ENCODE measurements around the gene ABCC1. TPM values are rescaled to one million over a fixed set of nuclear protein-coding genes. Genes with fewer than 3 reads are reported as not detected.

The ABCC1 gene
- total RNA-seq, 4 donors from 2014 or later, result 12.1 to 39.2 (median 18.6) TPM

DNA sequence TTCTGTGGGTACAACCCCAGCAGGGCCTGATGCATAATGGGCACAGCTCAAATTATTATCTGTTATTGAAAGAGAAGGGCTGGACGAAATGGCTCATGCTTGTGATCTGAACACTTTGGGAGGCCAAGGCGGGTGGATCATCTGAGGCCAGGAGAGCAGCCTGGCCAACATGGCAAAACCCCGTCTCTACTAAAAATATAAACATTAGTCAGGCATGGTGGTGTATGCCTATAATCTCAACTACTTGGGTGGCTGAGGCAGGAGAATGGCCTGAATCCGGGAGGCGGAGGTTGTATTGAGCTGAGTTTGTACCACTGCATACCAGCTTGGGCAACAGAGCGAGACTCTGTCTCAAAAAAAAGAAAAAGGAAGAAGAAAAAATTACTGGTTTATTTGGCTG lies 100.7 kb downstream of the ABCC1 start:
- no peaks in the 10 kb centered on the region for H3K27me3 ChIP-seq
- no peak overlapping the region for H3K27ac ChIP-seq
- H3K4me3 ChIP-seq, result no peak overlapping the region
- no peak for DNase-seq
- no peaks in the 10 kb centered on the region for H3K4me1 ChIP-seq
- intact Hi-C loops (cut with DNase I; ENCODE audit: low total_unique reads), result no loop called here
- TF ChIP-seq, protein P1, sequence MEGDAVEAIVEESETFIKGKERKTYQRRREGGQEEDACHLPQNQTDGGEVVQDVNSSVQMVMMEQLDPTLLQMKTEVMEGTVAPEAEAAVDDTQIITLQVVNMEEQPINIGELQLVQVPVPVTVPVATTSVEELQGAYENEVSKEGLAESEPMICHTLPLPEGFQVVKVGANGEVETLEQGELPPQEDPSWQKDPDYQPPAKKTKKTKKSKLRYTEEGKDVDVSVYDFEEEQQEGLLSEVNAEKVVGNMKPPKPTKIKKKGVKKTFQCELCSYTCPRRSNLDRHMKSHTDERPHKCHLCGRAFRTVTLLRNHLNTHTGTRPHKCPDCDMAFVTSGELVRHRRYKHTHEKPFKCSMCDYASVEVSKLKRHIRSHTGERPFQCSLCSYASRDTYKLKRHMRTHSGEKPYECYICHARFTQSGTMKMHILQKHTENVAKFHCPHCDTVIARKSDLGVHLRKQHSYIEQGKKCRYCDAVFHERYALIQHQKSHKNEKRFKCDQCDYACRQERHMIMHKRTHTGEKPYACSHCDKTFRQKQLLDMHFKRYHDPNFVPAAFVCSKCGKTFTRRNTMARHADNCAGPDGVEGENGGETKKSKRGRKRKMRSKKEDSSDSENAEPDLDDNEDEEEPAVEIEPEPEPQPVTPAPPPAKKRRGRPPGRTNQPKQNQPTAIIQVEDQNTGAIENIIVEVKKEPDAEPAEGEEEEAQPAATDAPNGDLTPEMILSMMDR (IDR thresholded peaks at IDR 0.05), result no peak
- TF ChIP-seq POLR2A (IDR thresholded peaks at IDR 0.05), result no peak
- no peaks in the 10 kb centered on the region for H3K36me3 ChIP-seq
- H3K9me3 ChIP-seq, result no peaks in the 10 kb centered on the region

DNA sequence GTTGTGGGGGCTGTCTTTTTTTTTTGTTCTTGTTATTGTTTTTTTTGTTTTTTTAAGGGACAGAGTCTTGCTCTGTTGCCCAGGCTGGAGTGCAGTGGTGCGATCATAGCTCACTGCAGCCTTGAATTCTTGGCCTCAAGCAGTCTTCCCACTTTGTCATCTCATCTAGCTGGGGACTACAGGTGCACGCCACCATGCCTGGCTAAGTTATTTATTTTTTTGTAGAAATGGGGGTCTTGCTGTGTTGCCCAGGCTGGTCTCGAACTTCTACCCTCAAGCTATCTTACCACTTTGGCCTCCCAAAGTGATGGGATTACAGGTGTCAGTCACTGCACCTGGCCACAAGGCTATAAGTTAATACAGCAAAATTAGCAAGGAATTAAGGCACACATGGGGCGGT lies 101.7 kb downstream of the ABCC1 start:
- Histone ChIP-seq H3K27me3 (no peaks in the 10 kb centered on the region), H3K4me1 (no peaks in the 10 kb centered on the region), H3K4me3 (no peak overlapping the region), H3K36me3 (no peaks in the 10 kb centered on the region), H3K27ac (no peak overlapping the region), H3K9me3 (no peaks in the 10 kb centered on the region)
- TF ChIP-seq, protein P1 (IDR thresholded peaks at IDR 0.05), result no peak
- no peak for TF ChIP-seq POLR2A (IDR thresholded peaks at IDR 0.05)
- no peak for DNase-seq
- intact Hi-C loops (cut with DNase I; ENCODE audit: low total_unique reads), result no loop called here

GRCh38 chr16:16052916-16053315 lies 103.5 kb downstream of the ABCC1 start:
- Histone ChIP-seq H3K27ac (no peak overlapping the region), H3K4me3 (no peak overlapping the region), H3K4me1 (no peaks in the 10 kb centered on the region), H3K9me3 (no peaks in the 10 kb centered on the region), H3K27me3 (no peaks in the 10 kb centered on the region), H3K36me3 (no peaks in the 10 kb centered on the region)
- no peak for DNase-seq
- TF ChIP-seq POLR2A (IDR thresholded peaks at IDR 0.05), result no peak
- TF ChIP-seq, protein P1 (IDR thresholded peaks at IDR 0.05), result no peak
- intact Hi-C loops (cut with DNase I; ENCODE audit: low total_unique reads), result no loop called here

GRCh38 chr16:16057102-16057501 lies 107.7 kb downstream of the ABCC1 start:
- no peak for TF ChIP-seq POLR2A (IDR thresholded peaks at IDR 0.05)
- TF ChIP-seq, protein P1 (IDR thresholded peaks at IDR 0.05), result no peak
- intact Hi-C loops (cut with DNase I; ENCODE audit: low total_unique reads), result no loop called here
- H3K27me3 ChIP-seq, result no peaks in the 10 kb centered on the region
- no peak for DNase-seq
- H3K4me1 ChIP-seq, result no peaks in the 10 kb centered on the region
- no peak overlapping the region for H3K27ac ChIP-seq
- no peak overlapping the region for H3K4me3 ChIP-seq
- H3K9me3 ChIP-seq, result no peaks in the 10 kb centered on the region
- H3K36me3 ChIP-seq, result no peaks in the 10 kb centered on the region

GRCh38 chr16:16059160-16059559 lies 109.7 kb downstream of the ABCC1 start:
- Histone ChIP-seq H3K27ac (no peak overlapping the region), H3K4me3 (no peak overlapping the region), H3K9me3 (no peaks in the 10 kb centered on the region), H3K27me3 (no peaks in the 10 kb centered on the region), H3K36me3 (no peaks in the 10 kb centered on the region), H3K4me1 (no peaks in the 10 kb centered on the region)
- DNase-seq, result no peak
- intact Hi-C loops (cut with DNase I; ENCODE audit: low total_unique reads), result no loop called here
- TF ChIP-seq, protein P1 (IDR thresholded peaks at IDR 0.05), result no peak
- TF ChIP-seq POLR2A (IDR thresholded peaks at IDR 0.05), result no peak
